OCI-LY7 (cell line): ENCODE results near the gene SASH1. TPM values are rescaled to one million over a fixed set of nuclear protein-coding genes. Genes with fewer than 3 reads are reported as not detected.

ENCODE experiments used
- BruUV-seq: library from RNA; stranded (reverse); fragments of 400-500 nt; replicated peaks from 2 replicates; lab custom pipeline; 2021; lab: Mats Ljungman, UMichigan
- CTCF ChIA-PET: fragments of 300-600 bp; sonication (Branson Sonifier 250); formaldehyde crosslinking; loops from one replicate; lab custom pipeline; 2022; ENCODE audit warnings: antibody characterized with exemption; ENCODE audit not compliant: unreplicated experiment; lab: Charles Lee
- POLR2A ChIA-PET: fragments of 300-600 bp; sonication (Branson Sonifier 250); formaldehyde crosslinking; loops from one replicate; lab custom pipeline; 2022; ENCODE audit warnings: antibody characterized with exemption; lab: Charles Lee
- DNase-seq: peaks from one replicate; pipeline ENCODE4 v3.0.0-alpha.2; 2015; ENCODE audit warnings: low spot score
- H2AFZ ChIP-seq: fragments of 200-600 bp; sonication (generic), shearing (Covaris generic); 2 replicates; pipeline ENCODE4 v1.6.1; 2014; ENCODE audit warnings: mild to moderate bottlenecking, antibody characterized with exemption, low read length, moderate library complexity
- H3K27ac ChIP-seq: fragments of 200-600 bp; sonication (generic); 2 replicates; pipeline ENCODE4 v1.5.1; 2014; ENCODE audit warnings: mixed run types, low read depth, mild to moderate bottlenecking, moderate library complexity, low read length, inconsistent platforms; ENCODE audit not compliant: poor library complexity, severe bottlenecking
- H3K36me3 ChIP-seq: fragments of 200-600 bp; sonication (generic); 2 replicates; pipeline ENCODE4 v1.6.1; 2014; ENCODE audit warnings: mild to moderate bottlenecking, antibody characterized with exemption, low read length, moderate library complexity, mixed read lengths; ENCODE audit not compliant: insufficient read depth
- H3K4me1 ChIP-seq: fragments of 200-600 bp; sonication (generic); 2 replicates; pipeline ENCODE4 v1.5.1; 2014; ENCODE audit warnings: mild to moderate bottlenecking, low read length; ENCODE audit not compliant: insufficient read depth, poor library complexity, severe bottlenecking
- H3K4me2 ChIP-seq: fragments of 200-600 bp; sonication (generic); 2 replicates; pipeline ENCODE4 v1.6.1; 2014; ENCODE audit warnings: mild to moderate bottlenecking, low read length
- H3K4me3 ChIP-seq: fragments of 200-600 bp; sonication (generic); 2 replicates; pipeline ENCODE4 v1.5.1; 2014; ENCODE audit warnings: mild to moderate bottlenecking, low read depth, low read length; ENCODE audit not compliant: poor library complexity, severe bottlenecking
- H3K79me2 ChIP-seq: fragments of 200-600 bp; sonication (generic); 2 replicates; pipeline ENCODE4 v1.6.1; 2016; ENCODE audit warnings: low read depth, mild to moderate bottlenecking, low read length, moderate library complexity, mixed read lengths; ENCODE audit not compliant: insufficient read depth
- H3K9me2 ChIP-seq: fragments of 200-600 bp; sonication (generic); 2 replicates; pipeline ENCODE4 v1.6.1; 2016; ENCODE audit warnings: mild to moderate bottlenecking, low read length, mixed read lengths; ENCODE audit not compliant: insufficient read depth
- H3K9me3 ChIP-seq: fragments of 200-600 bp; sonication (generic); 2 replicates; pipeline ENCODE4 v1.6.1; 2014; ENCODE audit warnings: mild to moderate bottlenecking, mixed run types, low read length, mixed read lengths
- H4K20me1 ChIP-seq: fragments of 200-600 bp; sonication (generic); 2 replicates; pipeline ENCODE4 v1.6.1; 2014; ENCODE audit warnings: mild to moderate bottlenecking, antibody characterized with exemption, low read length, moderate library complexity, mixed read lengths; ENCODE audit not compliant: insufficient read depth
- CTCF ChIP-seq: fragments of 200-600 bp; sonication (generic); conservative IDR thresholded peaks from 2 replicates; pipeline ENCODE4 v1.5.1; 2014; ENCODE audit warnings: mild to moderate bottlenecking, antibody characterized with exemption, low read length, moderate library complexity, mixed read lengths
- EZH2phosphoT487 ChIP-seq: fragments of 200-600 bp; sonication (generic); IDR thresholded peaks from 2 replicates; pipeline ENCODE4 v1.6.1; 2018; ENCODE audit warnings: low read depth, borderline replicate concordance, mild to moderate bottlenecking, mixed run types, antibody characterized with exemption, low read length, moderate library complexity, mixed read lengths
- intact Hi-C: fragments of 100-400 bp; cut with micrococcal nuclease; formaldehyde crosslinking; loops from one replicate; pipeline ENCODE4 v1.10.0; 2022; ENCODE audit not compliant: unreplicated experiment
- total RNA-seq, 2 experiments: library from RNA; depleted of rRNA in 1 of 2; stranded (reverse); fragments of >200 nt in 1 of 2; shearing (Covaris generic) in 1 of 2; gene quantifications; 2 replicates each; pipeline ENCODE4 v1.2.3, GENCODE V29; 2014 to 2022

SASH1 gene
- total RNA-seq, 2 experiments from 2014 or later, result not detected

- Histone ChIP-seq H3K27ac (no peak overlapping the region), H3K4me1 (no peaks in the 10 kb centered on the region), H3K4me2 (no peak overlapping the region), H3K36me3 (no peaks in the 10 kb centered on the region), H3K4me3 (no peak overlapping the region), H3K79me2 (no peaks in the 10 kb centered on the region), H2AFZ (no peak overlapping the region), H4K20me1 (no peaks in the 10 kb centered on the region), H3K9me2 (no peaks in the 10 kb centered on the region), H3K9me3 (no peaks in the 10 kb centered on the region)
- POLR2A ChIA-PET, result no interaction called here
- no TSS peak for BruUV-seq
- TF ChIP-seq CTCF, result no peak
- TF ChIP-seq EZH2phosphoT487, result no peak
- intact Hi-C loops, result no loop called here
- DNase-seq, result no peak
- CTCF ChIA-PET, result no interaction called here
Observed at GRCh38 chr6:148417045-148417444, 74.4 kb downstream of the SASH1 start.

GRCh38 chr6:148419430-148419829 is 76.8 kb downstream of the SASH1 start:
- ChIA-PET POLR2A (no interaction called here), CTCF (no interaction called here)
- no TSS peak for BruUV-seq

More at GRCh38 chr6:148419430-148419829, 76.8 kb downstream of the SASH1 start:
- H3K4me1 ChIP-seq, result no peaks in the 10 kb centered on the region
- no peak overlapping the region for H3K4me3 ChIP-seq
- H3K9me2 ChIP-seq, result no peaks in the 10 kb centered on the region
- H2AFZ ChIP-seq, result no peak overlapping the region
- H3K9me3 ChIP-seq, result no peaks in the 10 kb centered on the region
- DNase-seq, result no peak
- no peak overlapping the region for H3K27ac ChIP-seq
- no peaks in the 10 kb centered on the region for H3K36me3 ChIP-seq
- no peaks in the 10 kb centered on the region for H3K79me2 ChIP-seq
- TF ChIP-seq CTCF (no peak), EZH2phosphoT487 (no peak)
- intact Hi-C loops, result no loop called here
- H3K4me2 ChIP-seq, result no peak overlapping the region
- no peaks in the 10 kb centered on the region for H4K20me1 ChIP-seq
